HFF-Myc (cell line): ENCODE results near the gene RBM5.

ENCODE experiments used
- DNase-seq: peaks from one replicate; pipeline ENCODE4 v3.0.0-alpha.2; 2011; ENCODE audit warnings: low read depth; ENCODE audit errors: extremely low read depth
- H3K4me3 ChIP-seq: replicated peaks from 2 replicates; pipeline ENCODE4 v1.5.1; 2011; ENCODE audit warnings: low read depth, mild to moderate bottlenecking, control low read depth, low read length
- TF ChIP-seq, protein P1 (sequence below): IDR thresholded peaks from 2 replicates; pipeline ENCODE4 v1.5.1; 2012; ENCODE audit warnings: mild to moderate bottlenecking, low read depth, low read length, control low read depth; ENCODE audit errors: missing control alignments

The RBM5 gene

DNA sequence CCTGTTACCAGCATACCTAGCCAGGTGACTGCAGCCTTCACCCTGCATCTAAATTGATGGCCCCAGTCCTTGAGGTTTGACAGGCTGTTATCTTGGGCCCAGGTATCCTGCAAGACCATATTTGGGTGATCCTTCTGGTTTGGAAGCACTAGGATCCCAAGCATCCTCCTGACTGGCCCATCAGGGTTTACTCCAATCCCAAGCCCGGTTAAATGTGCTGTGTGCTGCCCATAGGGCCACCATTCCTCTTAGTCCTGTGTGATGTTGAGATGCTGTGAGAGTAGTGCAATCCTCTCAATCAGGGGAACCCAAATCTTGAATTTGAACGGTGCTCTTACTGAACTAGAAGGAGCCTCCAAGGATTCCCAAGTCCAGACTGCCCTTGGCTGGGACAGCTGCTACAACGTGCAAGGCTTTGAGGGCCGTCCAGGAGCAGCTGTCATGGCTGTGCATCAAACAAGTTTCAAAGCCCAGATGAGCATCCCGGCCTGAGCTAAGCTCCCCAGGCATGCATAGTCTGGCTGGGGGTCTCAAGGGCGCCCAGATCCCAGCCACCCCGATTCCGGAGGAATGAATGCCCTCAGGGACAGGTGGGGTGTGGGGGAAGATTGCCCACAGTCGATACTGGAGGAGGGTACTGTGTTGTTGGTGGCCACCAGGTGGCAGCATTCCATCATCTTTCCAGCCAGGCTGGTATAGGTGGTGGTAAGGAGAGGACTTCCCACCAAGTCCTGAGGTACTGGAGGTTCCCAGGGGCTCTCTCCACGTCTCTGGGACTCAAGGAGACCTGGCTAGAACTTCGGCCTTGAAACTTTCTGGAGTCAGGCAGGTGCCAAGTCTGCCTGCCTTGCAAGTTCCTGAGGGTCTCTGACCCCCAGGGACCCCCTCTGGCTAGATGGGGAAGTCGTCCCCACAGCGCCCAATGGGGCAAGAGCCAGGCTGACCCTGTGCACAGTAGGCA, 32.6 kb downstream of the RBM5 start:
- TF ChIP-seq, protein P1, sequence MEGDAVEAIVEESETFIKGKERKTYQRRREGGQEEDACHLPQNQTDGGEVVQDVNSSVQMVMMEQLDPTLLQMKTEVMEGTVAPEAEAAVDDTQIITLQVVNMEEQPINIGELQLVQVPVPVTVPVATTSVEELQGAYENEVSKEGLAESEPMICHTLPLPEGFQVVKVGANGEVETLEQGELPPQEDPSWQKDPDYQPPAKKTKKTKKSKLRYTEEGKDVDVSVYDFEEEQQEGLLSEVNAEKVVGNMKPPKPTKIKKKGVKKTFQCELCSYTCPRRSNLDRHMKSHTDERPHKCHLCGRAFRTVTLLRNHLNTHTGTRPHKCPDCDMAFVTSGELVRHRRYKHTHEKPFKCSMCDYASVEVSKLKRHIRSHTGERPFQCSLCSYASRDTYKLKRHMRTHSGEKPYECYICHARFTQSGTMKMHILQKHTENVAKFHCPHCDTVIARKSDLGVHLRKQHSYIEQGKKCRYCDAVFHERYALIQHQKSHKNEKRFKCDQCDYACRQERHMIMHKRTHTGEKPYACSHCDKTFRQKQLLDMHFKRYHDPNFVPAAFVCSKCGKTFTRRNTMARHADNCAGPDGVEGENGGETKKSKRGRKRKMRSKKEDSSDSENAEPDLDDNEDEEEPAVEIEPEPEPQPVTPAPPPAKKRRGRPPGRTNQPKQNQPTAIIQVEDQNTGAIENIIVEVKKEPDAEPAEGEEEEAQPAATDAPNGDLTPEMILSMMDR = peak; percentile 81
- DNase-seq = no peak
- no peak overlapping the region for H3K4me3 ChIP-seq

DNA sequence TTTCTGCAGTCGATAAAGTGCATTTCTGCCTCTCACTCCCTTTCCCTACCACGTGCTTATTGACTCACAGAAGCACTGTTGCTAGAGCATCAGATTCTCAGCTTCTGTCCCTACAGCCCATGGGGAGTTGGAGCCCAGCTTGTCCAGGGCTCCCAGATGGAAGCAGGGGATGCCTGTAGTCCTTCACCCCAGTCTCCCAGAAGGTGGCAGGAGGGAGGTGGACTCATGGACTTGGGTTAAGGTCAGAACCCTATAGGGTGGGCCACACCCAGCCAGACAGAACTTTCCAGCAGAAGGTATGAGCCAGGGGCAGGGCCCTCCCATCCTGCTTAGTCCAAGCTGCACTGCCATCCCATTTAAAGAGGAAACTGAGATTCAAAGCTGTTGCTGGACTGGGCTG, 33.4 kb downstream of the RBM5 start:
- no peak for DNase-seq
- TF ChIP-seq, protein P1 = no peak
- no peak overlapping the region for H3K4me3 ChIP-seq

DNA sequence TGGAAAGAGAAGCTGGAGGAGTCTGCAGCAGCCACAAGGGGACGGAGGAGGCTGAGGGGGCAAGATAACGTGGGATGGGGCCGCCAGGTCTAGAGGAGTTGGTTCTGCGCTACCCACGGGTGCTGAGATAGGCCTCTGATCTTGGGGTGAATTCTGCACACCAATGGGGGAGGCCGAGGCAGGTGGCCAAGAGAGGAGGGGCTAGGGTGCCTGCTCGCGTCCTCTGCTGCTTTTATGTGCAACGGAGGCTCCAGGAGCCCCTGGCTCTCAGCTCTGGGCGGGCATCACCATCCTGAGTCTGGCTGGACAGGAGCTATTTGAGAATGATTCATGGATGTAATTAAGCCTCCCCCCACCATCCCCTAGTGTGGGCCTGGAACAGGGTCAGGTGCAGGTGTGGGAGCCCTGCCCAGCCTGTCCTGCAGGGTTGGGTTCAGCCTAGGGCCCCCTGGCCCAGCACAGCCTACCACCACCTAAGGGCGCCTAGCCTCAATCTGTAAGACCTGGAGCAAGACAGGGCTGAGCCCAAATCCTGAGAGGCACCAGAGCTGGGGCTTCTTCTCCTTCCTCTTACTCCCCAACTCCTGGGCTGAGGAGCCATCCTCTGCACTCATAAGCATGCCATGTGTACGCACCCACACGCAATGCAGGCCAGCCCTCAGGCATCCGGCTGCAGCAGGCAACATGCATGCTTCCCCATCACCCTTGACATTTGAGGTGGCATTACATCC, 34.1 kb downstream of the RBM5 start:
- H3K4me3 ChIP-seq = no peak overlapping the region
- TF ChIP-seq, protein P1 = no peak
- no peak for DNase-seq

DNA sequence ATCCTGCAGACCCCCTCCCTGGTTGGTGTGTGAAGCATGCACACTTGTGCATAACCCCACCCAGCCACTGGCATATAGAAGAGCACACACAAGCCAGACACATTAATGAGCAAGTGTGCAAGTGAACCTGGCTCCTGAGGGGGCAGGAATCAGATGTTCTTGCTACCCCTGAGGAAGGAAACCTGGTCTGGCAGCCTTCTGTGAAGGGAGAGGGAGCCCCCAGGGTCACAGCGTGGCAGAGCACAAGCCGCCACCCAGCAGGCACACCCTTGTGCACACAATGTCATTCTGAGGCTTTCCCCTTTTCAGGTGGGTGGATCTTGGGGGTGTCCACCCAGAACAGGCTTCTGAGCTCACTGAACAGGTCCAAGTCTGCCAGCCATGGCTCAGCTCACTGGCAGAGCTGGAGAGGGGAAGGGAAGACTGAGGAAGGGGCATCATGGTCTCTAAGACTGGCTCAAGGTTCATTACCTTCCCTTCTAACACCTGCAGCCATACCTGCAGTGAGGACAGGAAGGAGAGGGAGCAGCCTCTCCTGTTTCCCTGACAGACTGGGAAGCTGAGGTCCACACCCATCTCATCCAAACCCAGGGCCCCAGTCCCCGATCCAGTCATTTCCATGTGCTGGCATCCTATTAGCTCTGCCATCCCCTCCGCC, 34.8 kb downstream of the RBM5 start:
- DNase-seq = no peak
- TF ChIP-seq, protein P1 = no peak
- H3K4me3 ChIP-seq = no peak overlapping the region

DNA sequence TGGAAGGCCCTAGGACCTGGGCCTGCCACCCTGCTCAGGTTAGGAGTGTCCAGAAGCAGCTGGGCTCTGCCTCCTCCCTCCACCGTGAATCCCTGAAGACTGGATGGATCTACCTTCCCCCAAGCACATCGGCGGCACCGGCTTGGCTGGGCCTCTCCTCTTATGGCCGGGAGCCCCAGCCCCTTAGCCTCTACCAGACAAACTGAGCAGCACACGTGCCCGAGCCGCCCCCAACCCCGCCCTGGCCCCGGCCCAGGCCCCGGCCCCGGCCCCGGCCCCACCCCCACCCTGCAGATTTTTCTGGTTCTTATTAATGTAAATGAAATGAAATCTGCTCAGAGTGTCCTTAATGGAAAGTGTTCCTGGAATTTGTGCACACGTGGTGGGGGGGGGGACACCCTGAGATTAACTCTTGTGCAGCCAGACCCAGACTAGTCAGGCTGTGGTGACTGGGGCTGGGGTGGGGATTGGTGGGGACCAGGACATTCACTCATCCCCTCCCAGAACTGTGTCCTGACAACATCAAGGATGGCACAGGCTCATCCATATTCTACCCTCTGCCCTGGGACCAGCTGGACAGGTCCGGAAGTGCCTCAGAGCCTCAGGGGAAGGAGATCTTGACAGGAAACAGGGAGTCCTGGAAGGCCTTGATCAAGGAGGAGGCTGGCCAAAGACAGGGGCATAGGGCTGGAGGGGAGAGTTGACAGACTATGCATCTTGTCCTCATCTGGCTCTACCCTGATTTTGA, 35.5 kb downstream of the RBM5 start:
- H3K4me3 ChIP-seq = no peak overlapping the region
- DNase-seq = no peak
- TF ChIP-seq, protein P1 = no peak

DNA sequence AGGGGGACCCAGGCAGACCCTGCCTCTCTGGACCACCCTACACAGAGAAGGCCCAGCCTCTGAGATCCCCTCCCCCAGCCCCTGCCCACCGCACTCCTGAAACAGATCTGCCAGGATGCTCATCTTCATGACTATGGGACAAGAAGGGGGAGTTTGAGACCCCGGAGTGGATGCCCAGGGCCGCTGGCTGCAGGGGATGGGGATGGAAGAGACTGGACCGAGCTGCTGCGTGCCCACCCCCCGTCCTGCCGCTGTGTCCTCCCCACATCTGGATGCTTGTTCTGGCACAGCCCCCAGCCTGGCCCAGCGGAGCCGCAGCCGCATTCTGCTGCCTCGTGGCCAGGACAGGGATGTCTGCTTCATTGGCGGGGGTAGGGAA, 36.1 kb downstream of the RBM5 start:
- no peak for DNase-seq
- TF ChIP-seq, protein P1 = no peak
- no peak overlapping the region for H3K4me3 ChIP-seq
